Bronchial epithelial cell (primary cell): Measurements from ENCODE around the gene TNRC6A. TPM values are rescaled to one million over a fixed set of nuclear protein-coding genes. Genes with fewer than 3 reads are reported as not detected.

Source experiments
- DNase-seq: peaks from one replicate; pipeline ENCODE4 v3.0.0-alpha.2; 2010; ENCODE audit warnings: low read depth
- FAIRE-seq: peaks from 2 replicates; lab custom pipeline; 2011; peaks lifted over from hg19 to GRCh38; lab: Jason Lieb, UNC
- H3K27me3 ChIP-seq: 2 replicates; pipeline ENCODE4 v1.5.1; 2011; ENCODE audit warnings: low read length; ENCODE audit not compliant: control insufficient read depth, insufficient read depth
- H3K36me3 ChIP-seq: 2 replicates; pipeline ENCODE4 v1.5.1; 2011; ENCODE audit warnings: low read length; ENCODE audit not compliant: control insufficient read depth, insufficient read depth
- H3K4me3 ChIP-seq: 2 replicates; pipeline ENCODE4 v1.5.1; 2011; ENCODE audit warnings: mild to moderate bottlenecking, low read depth, low read length, control low read depth
- CTCF ChIP-seq: IDR thresholded peaks from 2 replicates; pipeline ENCODE4 v1.5.1; 2011; ENCODE audit warnings: mild to moderate bottlenecking, moderate library complexity, low read length, control low read depth, inconsistent platforms; ENCODE audit not compliant: insufficient read depth, severe bottlenecking
- total RNA-seq: library from RNA; depleted of rRNA; stranded (reverse); fragments of >200 nt; gene quantifications from 2 replicates; pipeline ENCODE4 v1.2.1, GENCODE V29; 2014

Gene TNRC6A
- total RNA-seq, 1 donor from 2014 or later: 14.2 TPM

- H3K36me3 ChIP-seq: no peaks in the 10 kb centered on the region
- no peak for FAIRE-seq
- no peak for DNase-seq
- no peak for TF ChIP-seq CTCF
- no peaks in the 10 kb centered on the region for H3K27me3 ChIP-seq
- no peak overlapping the region for H3K4me3 ChIP-seq
Measured at GRCh38 chr16:24869033-24869432, 139.6 kb downstream of the TNRC6A start.

GRCh38 chr16:24871891-24872290 is 142.4 kb downstream of the TNRC6A start:
- no peaks in the 10 kb centered on the region for H3K27me3 ChIP-seq
- no peak for DNase-seq
- H3K4me3 ChIP-seq: no peak overlapping the region
- no peak for FAIRE-seq
- TF ChIP-seq CTCF: no peak
- H3K36me3 ChIP-seq: no peaks in the 10 kb centered on the region

- DNase-seq (no peak), FAIRE-seq (no peak)
- H3K27me3 ChIP-seq: no peaks in the 10 kb centered on the region
- no peak for TF ChIP-seq CTCF
- no peak overlapping the region for H3K4me3 ChIP-seq
- no peaks in the 10 kb centered on the region for H3K36me3 ChIP-seq
Measured at GRCh38 chr16:24873028-24873427, 143.6 kb downstream of the TNRC6A start.

- Histone ChIP-seq H3K36me3 (no peaks in the 10 kb centered on the region), H3K27me3 (no peaks in the 10 kb centered on the region), H3K4me3 (no peak overlapping the region)
- no peak for TF ChIP-seq CTCF
- no peak for DNase-seq
- no peak for FAIRE-seq
Measured at GRCh38 chr16:24875466-24875865, 146.0 kb downstream of the TNRC6A start.

Other genes starting within 250 kb of the TNRC6A start
- gene RBBP6, start 190.1 kb upstream of the TNRC6A start, total RNA-seq: 11.1 and 13.6 TPM in 2 replicates
- not detected in 2 replicates for gene SLC5A11, start 116.3 kb downstream of the TNRC6A start, total RNA-seq